Subcutaneous adipose tissue (tissue), 4 donors: Measurements from ENCODE around the gene WDR72. TPM values are rescaled to one million over a fixed set of nuclear protein-coding genes. Genes with fewer than 3 reads are reported as not detected.

Source experiments
- total RNA-seq, 4 donors: library from RNA; depleted of rRNA; stranded (reverse); fragments of >200 nt; gene quantifications; one replicate each; pipeline ENCODE4 v1.1.0, GENCODE V29; 2016
- TF ChIP-seq, protein P1 (sequence below): fragments of 450-650 bp; IDR thresholded peaks from one replicate; pipeline ENCODE4 v1.5.1; 2016; ENCODE audit warnings: low read depth, mild to moderate bottlenecking, control low read depth, antibody characterized with exemption, moderate library complexity

The WDR72 gene
- total RNA-seq, 4 donors from 2014 or later = not detected

DNA sequence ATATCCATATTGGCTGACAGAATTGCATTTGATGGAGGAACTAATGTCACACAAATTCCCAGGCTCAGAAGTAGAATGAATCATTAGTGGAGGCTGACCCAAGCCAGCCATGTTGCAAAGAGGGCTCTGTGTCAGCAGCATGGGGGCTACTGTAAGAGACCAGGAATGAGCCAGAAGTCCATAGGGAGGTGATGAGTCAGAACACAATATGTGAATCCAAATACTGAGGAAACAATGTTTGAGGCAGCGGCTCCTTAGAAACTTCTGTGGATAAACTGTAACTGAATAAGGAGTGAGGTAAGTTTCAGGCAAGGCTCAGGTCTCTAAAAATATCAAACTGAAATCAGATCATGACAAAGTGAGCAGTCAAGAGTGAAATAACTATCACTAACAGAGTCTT, 170.7 kb downstream of the WDR72 start:
- TF ChIP-seq, protein P1, sequence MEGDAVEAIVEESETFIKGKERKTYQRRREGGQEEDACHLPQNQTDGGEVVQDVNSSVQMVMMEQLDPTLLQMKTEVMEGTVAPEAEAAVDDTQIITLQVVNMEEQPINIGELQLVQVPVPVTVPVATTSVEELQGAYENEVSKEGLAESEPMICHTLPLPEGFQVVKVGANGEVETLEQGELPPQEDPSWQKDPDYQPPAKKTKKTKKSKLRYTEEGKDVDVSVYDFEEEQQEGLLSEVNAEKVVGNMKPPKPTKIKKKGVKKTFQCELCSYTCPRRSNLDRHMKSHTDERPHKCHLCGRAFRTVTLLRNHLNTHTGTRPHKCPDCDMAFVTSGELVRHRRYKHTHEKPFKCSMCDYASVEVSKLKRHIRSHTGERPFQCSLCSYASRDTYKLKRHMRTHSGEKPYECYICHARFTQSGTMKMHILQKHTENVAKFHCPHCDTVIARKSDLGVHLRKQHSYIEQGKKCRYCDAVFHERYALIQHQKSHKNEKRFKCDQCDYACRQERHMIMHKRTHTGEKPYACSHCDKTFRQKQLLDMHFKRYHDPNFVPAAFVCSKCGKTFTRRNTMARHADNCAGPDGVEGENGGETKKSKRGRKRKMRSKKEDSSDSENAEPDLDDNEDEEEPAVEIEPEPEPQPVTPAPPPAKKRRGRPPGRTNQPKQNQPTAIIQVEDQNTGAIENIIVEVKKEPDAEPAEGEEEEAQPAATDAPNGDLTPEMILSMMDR = no peak

DNA sequence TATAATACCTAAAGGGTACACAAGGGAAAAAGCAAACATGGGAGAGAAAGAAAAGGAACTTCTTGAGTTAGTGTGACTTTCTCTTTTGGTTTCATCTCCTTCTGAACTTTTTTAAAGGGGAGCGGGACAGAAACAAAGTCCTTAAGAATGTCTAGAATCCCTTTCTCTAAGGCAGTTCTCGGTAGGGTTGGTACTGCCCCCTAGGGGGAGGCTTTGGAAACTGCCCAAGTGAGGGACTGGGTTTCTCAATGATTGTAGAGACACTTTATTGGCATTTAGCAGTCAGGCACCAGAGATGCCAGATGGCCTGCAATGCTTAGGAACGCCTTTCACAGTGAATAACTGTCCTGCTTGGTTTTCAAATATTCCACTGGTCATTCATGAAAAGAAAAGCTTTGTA, 172.7 kb downstream of the WDR72 start:
- TF ChIP-seq, protein P1 = no peak

- TF ChIP-seq, protein P1 = no peak
Measured at GRCh38 chr15:53581513-53581912, 177.9 kb downstream of the WDR72 start.

DNA sequence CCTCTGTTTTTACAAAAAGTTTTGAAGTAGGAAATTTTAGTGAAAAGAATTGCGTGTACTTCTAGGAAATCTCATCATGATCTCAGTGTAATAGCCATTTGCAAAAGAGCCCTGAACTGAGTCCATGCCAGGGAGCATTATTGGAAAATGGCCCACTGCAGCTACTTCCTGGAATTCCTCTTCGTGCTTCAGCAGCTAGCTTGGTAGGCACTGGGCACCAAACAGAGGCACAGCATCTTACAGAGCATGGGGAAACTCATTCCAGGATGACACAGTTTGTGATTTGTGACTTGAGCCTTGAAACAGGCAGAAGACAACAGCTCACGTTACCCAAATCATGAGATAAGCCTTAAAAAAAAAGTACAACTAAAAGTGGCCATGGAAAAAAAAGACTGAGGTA, 179.1 kb downstream of the WDR72 start:
- TF ChIP-seq, protein P1 = no peak

GRCh38 chr15:53576841-53577240, 182.6 kb downstream of the WDR72 start:
- TF ChIP-seq, protein P1 = no peak

DNA sequence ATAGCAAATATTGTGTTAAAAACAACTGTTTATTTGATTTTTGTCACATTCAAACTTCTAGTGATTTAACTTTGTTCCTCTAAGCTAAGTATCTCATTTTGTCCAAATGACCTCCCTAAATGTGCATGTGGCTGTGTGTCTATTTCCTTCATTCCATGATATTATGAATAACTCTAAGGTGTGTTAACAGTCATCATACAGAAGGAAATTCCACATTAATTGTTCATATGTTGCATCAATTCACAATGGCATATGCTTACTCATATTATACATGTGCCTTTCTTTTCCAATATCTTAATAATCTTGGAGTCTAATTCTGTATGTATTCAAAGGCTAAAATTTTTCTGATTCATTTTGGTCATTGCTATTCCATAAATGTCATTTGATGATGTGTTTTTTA, 186.4 kb downstream of the WDR72 start:
- TF ChIP-seq, protein P1 = no peak

- TF ChIP-seq, protein P1 = no peak
Measured at GRCh38 chr15:53569751-53570480, 189.5 kb downstream of the WDR72 start.
